ENCODE measurements around the gene RHOJ.

GRCh38 chr14:63182968-63183367, 21.3 kb upstream of the RHOJ start:
- TF ChIP-seq, protein P1, sequence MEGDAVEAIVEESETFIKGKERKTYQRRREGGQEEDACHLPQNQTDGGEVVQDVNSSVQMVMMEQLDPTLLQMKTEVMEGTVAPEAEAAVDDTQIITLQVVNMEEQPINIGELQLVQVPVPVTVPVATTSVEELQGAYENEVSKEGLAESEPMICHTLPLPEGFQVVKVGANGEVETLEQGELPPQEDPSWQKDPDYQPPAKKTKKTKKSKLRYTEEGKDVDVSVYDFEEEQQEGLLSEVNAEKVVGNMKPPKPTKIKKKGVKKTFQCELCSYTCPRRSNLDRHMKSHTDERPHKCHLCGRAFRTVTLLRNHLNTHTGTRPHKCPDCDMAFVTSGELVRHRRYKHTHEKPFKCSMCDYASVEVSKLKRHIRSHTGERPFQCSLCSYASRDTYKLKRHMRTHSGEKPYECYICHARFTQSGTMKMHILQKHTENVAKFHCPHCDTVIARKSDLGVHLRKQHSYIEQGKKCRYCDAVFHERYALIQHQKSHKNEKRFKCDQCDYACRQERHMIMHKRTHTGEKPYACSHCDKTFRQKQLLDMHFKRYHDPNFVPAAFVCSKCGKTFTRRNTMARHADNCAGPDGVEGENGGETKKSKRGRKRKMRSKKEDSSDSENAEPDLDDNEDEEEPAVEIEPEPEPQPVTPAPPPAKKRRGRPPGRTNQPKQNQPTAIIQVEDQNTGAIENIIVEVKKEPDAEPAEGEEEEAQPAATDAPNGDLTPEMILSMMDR (IDR thresholded peaks at IDR 0.05): no peak
- TF ChIP-seq POLR2A (IDR thresholded peaks at IDR 0.05): no peak
